SJCRH30 (cell line): ENCODE data around the gene RASSF5. TPM values are rescaled to one million over a fixed set of nuclear protein-coding genes. Genes with fewer than 3 reads are reported as not detected.

Source experiments
- DNase-seq, 2 experiments: peaks; one replicate each; pipeline ENCODE4 v3.0.0-alpha.2; 2015 to 2020
- H3K27ac ChIP-seq: fragments of 250-450 bp; sonication (Bioruptor Pico); 2 replicates; pipeline ENCODE4 v1.5.1; 2020; ENCODE audit warnings: mild to moderate bottlenecking, moderate library complexity
- H3K27me3 ChIP-seq: fragments of 250-450 bp; sonication (Bioruptor Pico); 2 replicates; pipeline ENCODE4 v1.5.1; 2020; ENCODE audit warnings: mild to moderate bottlenecking, moderate library complexity
- H3K36me3 ChIP-seq: fragments of 250-450 bp; sonication (Bioruptor Pico); 2 replicates; pipeline ENCODE4 v1.5.1; 2020; ENCODE audit warnings: mild to moderate bottlenecking, moderate library complexity
- H3K4me1 ChIP-seq: fragments of 250-450 bp; sonication (Bioruptor Pico); 2 replicates; pipeline ENCODE4 v1.5.1; 2020; ENCODE audit warnings: mild to moderate bottlenecking, moderate library complexity
- H3K4me3 ChIP-seq: fragments of 250-450 bp; sonication (Bioruptor Pico); 2 replicates; pipeline ENCODE4 v1.5.1; 2020; ENCODE audit warnings: mild to moderate bottlenecking, moderate library complexity
- H3K9me3 ChIP-seq: fragments of 250-450 bp; sonication (Bioruptor Pico); replicated peaks from 2 replicates; pipeline ENCODE4 v1.5.1; 2020; ENCODE audit warnings: mild to moderate bottlenecking, moderate library complexity
- total RNA-seq: library from RNA; depleted of rRNA; stranded (reverse); fragments of >200 nt; shearing (Covaris generic); gene quantifications from 2 replicates; pipeline ENCODE4 v1.2.3, GENCODE V29; 2014

The RASSF5 gene
- total RNA-seq, 1 experiment from 2014 or later = 9.5 TPM

- H3K36me3 ChIP-seq = no peaks in the 10 kb centered on the region
- DNase-seq = no peak
- H3K27me3 ChIP-seq = no peaks in the 10 kb centered on the region
- H3K9me3 ChIP-seq = no peaks in the 10 kb centered on the region
- peaks cover under 1% of the 10 kb centered on the region; the same call in 1 of the 2 replicates for H3K4me1 ChIP-seq
- H3K27ac ChIP-seq = no peak overlapping the region
- no peak overlapping the region for H3K4me3 ChIP-seq
Observed at GRCh38 chr1:206529425-206529824, 22.1 kb downstream of the RASSF5 start.

DNA sequence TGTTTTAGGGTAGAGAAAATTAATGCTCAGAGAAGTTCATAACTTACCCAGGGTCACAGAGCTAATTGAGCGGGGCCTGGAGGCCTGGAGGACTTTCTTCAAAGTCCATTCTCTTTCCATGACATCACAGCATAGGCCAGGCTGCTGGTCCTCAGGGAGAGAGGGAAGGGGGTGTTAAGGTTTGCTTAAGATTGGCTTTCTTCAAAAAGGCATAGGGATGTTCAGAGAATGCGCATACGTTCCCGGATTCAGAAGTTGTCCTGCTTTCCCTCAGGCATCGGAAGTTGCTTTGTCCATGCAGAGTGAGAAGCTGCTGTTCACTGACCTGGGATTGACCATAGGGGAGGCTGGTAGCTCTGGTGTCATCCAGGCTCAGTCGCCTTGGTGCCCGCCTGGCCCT, 25.0 kb downstream of the RASSF5 start:
- no peak for DNase-seq
- H3K27ac ChIP-seq = no peak overlapping the region
- H3K4me3 ChIP-seq = no peak overlapping the region

GRCh38 chr1:206534552-206534951, 27.2 kb downstream of the RASSF5 start:
- Histone ChIP-seq H3K4me3 (no peak overlapping the region), H3K9me3 (no peaks in the 10 kb centered on the region), H3K4me1 (peaks cover 50% of the 10 kb centered on the region), H3K27me3 (no peaks in the 10 kb centered on the region), H3K36me3 (no peaks in the 10 kb centered on the region), H3K27ac (no peak overlapping the region)
- no peak for DNase-seq

More for the DNA sequence above, 25.0 kb downstream of the RASSF5 start:
- Histone ChIP-seq H3K9me3 (no peaks in the 10 kb centered on the region), H3K27me3 (no peaks in the 10 kb centered on the region), H3K4me1 (peaks cover 28% of the 10 kb centered on the region), H3K36me3 (no peaks in the 10 kb centered on the region)

DNA sequence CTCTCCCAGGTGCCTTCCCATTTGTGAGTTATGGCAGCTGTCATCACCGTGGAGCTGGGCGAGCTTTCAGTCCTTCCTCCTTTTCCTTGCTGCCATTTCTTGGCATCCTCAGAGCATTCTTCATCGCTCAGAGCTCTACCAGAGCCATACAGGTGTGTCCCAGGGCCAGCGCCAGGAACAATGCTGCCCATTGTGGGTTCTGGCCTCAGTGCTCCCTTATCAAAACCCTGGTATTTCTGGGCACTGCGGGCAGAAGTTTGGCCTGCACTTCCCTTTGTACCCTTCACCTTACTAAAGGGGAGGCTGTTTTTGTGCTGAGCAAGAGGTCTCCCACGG, 28.5 kb downstream of the RASSF5 start:
- Histone ChIP-seq H3K27me3 (no peaks in the 10 kb centered on the region), H3K4me3 (no peak overlapping the region), H3K36me3 (no peaks in the 10 kb centered on the region), H3K27ac (peak overlapping the region; percentile 43), H3K4me1 (peaks cover 63% of the 10 kb centered on the region), H3K9me3 (no peaks in the 10 kb centered on the region)
- DNase-seq = no peak

GRCh38 chr1:206537141-206537540, 29.8 kb downstream of the RASSF5 start:
- Histone ChIP-seq H3K4me1 (peaks cover 75% of the 10 kb centered on the region), H3K4me3 (no peak overlapping the region), H3K36me3 (no peaks in the 10 kb centered on the region), H3K27me3 (no peaks in the 10 kb centered on the region), H3K9me3 (no peaks in the 10 kb centered on the region), H3K27ac (peak overlapping the region; percentile 23)
- DNase-seq = peak; percentile 69 to 70

DNA sequence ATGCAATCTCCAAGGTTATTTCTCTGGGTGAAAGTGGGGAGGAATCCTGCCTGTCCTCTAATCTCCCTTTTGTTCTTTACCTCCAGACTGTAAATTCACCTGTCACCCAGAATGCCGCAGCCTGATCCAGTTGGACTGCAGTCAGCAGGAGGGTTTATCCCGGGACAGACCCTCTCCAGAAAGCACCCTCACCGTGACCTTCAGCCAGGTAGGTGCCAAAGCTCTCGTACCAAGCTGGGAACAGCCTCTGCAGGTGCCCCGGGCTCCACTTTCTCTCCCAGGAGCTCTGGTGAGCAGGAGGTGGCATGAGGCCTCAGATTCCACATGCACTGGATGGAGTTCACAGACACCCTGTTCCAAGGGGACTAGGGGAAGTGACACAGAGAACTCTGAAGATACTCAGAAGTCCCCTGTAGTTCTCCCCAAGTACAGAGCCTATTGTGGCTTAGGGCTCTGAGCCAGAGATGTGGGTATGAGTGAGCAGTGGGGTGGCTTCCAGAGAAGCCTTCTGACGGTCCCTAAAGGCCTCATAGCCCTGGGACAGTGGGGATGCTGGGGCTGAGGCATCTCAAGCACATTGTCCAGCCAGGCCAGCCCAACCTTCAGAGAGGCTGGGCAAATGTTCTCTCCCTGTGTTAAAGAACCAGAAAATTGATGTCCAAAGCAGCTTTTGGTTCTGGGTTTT, 30.9 kb downstream of the RASSF5 start:
- Histone ChIP-seq H3K4me3 (no peak overlapping the region), H3K9me3 (no peaks in the 10 kb centered on the region), H3K27me3 (no peaks in the 10 kb centered on the region), H3K36me3 (no peaks in the 10 kb centered on the region), H3K4me1 (peaks cover 75% of the 10 kb centered on the region), H3K27ac (peak overlapping the region; percentile 89)
- peak; percentile 26 to 51 for DNase-seq

- Histone ChIP-seq H3K36me3 (no peaks in the 10 kb centered on the region), H3K27ac (peak overlapping the region; percentile 89), H3K4me1 (peaks cover 75% of the 10 kb centered on the region), H3K4me3 (no peak overlapping the region), H3K9me3 (no peaks in the 10 kb centered on the region), H3K27me3 (no peaks in the 10 kb centered on the region)
- peak; percentile 57 to 72 for DNase-seq
Observed at GRCh38 chr1:206538901-206539640, 31.7 kb downstream of the RASSF5 start.

GRCh38 chr1:206540044-206540780, 32.9 kb downstream of the RASSF5 start:
- Histone ChIP-seq H3K9me3 (no peaks in the 10 kb centered on the region), H3K4me3 (no peak overlapping the region), H3K4me1 (peaks cover 73% of the 10 kb centered on the region), H3K36me3 (no peaks in the 10 kb centered on the region), H3K27ac (peak overlapping the region; percentile 89), H3K27me3 (no peaks in the 10 kb centered on the region)
- no peak for DNase-seq

GRCh38 chr1:206541236-206541833, 34.0 kb downstream of the RASSF5 start:
- peak; percentile 65 to 73 for DNase-seq
- Histone ChIP-seq H3K36me3 (no peaks in the 10 kb centered on the region), H3K27me3 (no peaks in the 10 kb centered on the region), H3K4me3 (no peak overlapping the region), H3K27ac (peak overlapping the region; percentile 89), H3K4me1 (peaks cover 62% of the 10 kb centered on the region), H3K9me3 (no peaks in the 10 kb centered on the region)

- peak; percentile 79 to 92 for DNase-seq
Observed at GRCh38 chr1:206544562-206545257, 37.4 kb downstream of the RASSF5 start.

GRCh38 chr1:206545351-206545750, 38.0 kb downstream of the RASSF5 start:
- Histone ChIP-seq H3K27ac (no peak overlapping the region), H3K9me3 (no peaks in the 10 kb centered on the region), H3K36me3 (no peaks in the 10 kb centered on the region), H3K4me1 (peaks cover 23% of the 10 kb centered on the region), H3K27me3 (no peaks in the 10 kb centered on the region), H3K4me3 (no peak overlapping the region)
- DNase-seq = no peak

More at GRCh38 chr1:206544562-206545257, 37.4 kb downstream of the RASSF5 start:
- Histone ChIP-seq H3K9me3 (no peaks in the 10 kb centered on the region), H3K4me3 (no peak overlapping the region), H3K36me3 (no peaks in the 10 kb centered on the region), H3K27ac (no peak overlapping the region), H3K4me1 (peaks cover 30% of the 10 kb centered on the region), H3K27me3 (no peaks in the 10 kb centered on the region)

DNA sequence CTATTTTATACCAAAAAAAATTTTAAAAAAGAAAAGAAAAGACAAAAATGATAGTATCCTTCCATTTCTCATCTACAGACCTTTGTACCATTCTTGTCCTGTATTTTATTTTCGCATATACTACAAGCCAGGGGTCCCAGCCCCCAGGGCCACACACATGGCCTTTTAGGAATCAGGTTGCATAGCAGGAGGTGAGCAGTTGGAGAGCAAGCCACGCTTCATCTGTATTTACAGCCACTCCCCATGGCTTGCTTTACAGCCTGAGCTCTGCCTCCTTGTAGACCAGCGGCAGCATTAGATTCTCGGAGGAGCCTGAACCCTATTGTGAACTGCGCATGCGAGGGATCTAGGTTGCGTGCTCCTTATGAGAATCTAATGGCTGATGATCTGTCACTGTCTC, 39.8 kb downstream of the RASSF5 start:
- Histone ChIP-seq H3K27me3 (no peaks in the 10 kb centered on the region), H3K27ac (no peak overlapping the region), H3K36me3 (no peaks in the 10 kb centered on the region), H3K9me3 (no peaks in the 10 kb centered on the region), H3K4me1 (peaks cover 6% of the 10 kb centered on the region; the same call in 1 of the 2 replicates), H3K4me3 (no peak overlapping the region)
- no peak for DNase-seq

GRCh38 chr1:206550446-206550845, 43.1 kb downstream of the RASSF5 start:
- no peak for DNase-seq
- Histone ChIP-seq H3K36me3 (no peaks in the 10 kb centered on the region), H3K27me3 (no peaks in the 10 kb centered on the region), H3K4me1 (no peaks in the 10 kb centered on the region), H3K27ac (no peak overlapping the region), H3K9me3 (no peaks in the 10 kb centered on the region), H3K4me3 (no peak overlapping the region)

DNA sequence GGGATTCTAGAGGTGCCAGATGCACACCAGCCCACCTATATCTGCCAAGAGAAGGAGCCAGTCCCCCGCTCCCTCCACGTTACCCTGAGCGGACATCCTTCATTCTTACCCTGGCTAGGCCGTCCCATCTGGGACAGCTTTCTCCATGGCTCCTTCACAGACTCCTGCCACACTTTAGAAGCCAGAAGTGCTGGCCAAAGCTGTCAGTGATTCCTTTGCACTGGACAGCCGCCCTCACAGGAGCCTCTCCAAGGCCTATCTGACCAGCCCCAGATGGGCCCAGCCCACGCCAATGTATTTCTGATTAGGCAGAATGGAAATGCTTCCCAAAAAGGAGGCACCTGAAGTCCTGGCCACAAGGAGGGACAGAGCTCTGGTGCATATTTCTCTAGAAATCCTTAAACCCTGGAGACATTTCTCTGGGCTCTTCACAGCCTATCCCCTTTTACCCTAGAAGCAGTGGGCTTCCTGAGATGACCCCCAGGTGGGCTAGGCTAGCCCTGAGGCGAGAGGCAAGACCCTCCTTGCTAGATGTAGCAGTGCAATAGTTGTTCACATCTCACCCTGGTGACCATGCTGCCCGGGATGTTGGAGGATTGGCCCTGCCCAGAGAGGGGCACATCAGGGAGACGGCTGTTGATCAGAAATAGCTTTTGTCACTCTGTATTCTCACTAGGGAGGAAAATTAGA, 44.1 kb downstream of the RASSF5 start:
- no peaks in the 10 kb centered on the region for H3K4me1 ChIP-seq
- H3K27me3 ChIP-seq = no peaks in the 10 kb centered on the region
- H3K36me3 ChIP-seq = no peaks in the 10 kb centered on the region
- no peak overlapping the region for H3K27ac ChIP-seq
- no peak for DNase-seq
- H3K4me3 ChIP-seq = no peak overlapping the region
- H3K9me3 ChIP-seq = no peaks in the 10 kb centered on the region
